ENCODE measurements around the gene EXD3. TPM values are rescaled to one million over a fixed set of nuclear protein-coding genes. Genes with fewer than 3 reads are reported as not detected.

EXD3 gene
- total and polyA plus RNA-seq, 9 of the 15 experiments (the other 6 are each of a cell fraction or from before 2014, with no cell fraction given), result 0.29 to 12.5 (median 3.9) TPM

DNA sequence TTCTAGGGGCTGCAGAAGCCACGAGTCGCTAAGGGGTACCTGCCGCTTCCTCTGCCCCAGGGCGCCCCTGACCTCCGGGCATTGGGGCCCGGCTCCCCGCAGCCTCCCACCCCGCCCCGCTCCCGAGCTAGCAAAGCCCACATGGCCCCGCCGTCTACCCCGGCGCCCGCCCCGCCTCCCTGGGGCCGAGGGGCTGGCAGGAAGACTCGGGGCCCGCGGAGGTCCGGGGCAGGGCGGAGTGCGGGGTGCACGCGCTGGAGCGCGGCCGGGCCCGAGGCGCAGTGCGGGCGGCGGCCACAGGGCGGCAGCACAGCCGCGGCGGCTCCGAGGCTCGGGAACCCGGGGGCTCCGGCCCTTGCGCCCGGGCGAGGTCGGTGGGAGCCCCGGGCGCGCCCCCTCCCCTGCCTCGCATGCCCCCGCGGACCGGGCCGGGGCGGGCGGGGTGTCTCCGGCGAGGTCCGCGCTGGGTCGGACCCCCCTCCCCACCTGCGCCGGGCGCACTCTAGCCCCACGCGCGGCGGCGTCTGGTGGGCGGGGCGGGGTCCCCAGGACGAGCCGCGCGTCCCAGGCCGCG is 127.6 kb downstream of the EXD3 start (continued):
- TF ChIP-seq ZBTB7A (IDR thresholded peaks at IDR 0.05; ENCODE audit: borderline replicate concordance, control insufficient read depth, low read depth, low read length), result peak; percentile 99
- TF ChIP-seq CCNT2 (IDR thresholded peaks at IDR 0.05; ENCODE audit: borderline replicate concordance, extremely low read depth, insufficient read length, low read depth, low read length), result peak; percentile 79
- TF ChIP-seq, protein P1, sequence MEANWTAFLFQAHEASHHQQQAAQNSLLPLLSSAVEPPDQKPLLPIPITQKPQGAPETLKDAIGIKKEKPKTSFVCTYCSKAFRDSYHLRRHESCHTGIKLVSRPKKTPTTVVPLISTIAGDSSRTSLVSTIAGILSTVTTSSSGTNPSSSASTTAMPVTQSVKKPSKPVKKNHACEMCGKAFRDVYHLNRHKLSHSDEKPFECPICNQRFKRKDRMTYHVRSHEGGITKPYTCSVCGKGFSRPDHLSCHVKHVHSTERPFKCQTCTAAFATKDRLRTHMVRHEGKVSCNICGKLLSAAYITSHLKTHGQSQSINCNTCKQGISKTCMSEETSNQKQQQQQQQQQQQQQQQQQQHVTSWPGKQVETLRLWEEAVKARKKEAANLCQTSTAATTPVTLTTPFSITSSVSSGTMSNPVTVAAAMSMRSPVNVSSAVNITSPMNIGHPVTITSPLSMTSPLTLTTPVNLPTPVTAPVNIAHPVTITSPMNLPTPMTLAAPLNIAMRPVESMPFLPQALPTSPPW (CRISPR knock-in tag; IDR thresholded peaks at IDR 0.05), result peak; percentile 11; the same call in 1 of the 2 replicates
- peak; percentile 93 for TF ChIP-seq GATAD2B (IDR thresholded peaks at IDR 0.05; ENCODE audit: borderline replicate concordance)
- TF ChIP-seq, protein P2, sequence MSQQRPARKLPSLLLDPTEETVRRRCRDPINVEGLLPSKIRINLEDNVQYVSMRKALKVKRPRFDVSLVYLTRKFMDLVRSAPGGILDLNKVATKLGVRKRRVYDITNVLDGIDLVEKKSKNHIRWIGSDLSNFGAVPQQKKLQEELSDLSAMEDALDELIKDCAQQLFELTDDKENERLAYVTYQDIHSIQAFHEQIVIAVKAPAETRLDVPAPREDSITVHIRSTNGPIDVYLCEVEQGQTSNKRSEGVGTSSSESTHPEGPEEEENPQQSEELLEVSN (IDR thresholded peaks at IDR 0.05; ENCODE audit: borderline replicate concordance in 1 of 2, extremely low read depth in 1 of 2, insufficient read depth in 1 of 2, insufficient read length in 1 of 2, low read depth in 1 of 2, low read length in 1 of 2, poor library complexity in 1 of 2, severe bottlenecking in 1 of 2), result peak; percentile 63 to 89
- peak; percentile 73 for TF ChIP-seq SMC3 (conservative IDR thresholded peaks at IDR 0.05; ENCODE audit: insufficient read depth, low read depth, low read length)
- TF ChIP-seq, protein P3, sequence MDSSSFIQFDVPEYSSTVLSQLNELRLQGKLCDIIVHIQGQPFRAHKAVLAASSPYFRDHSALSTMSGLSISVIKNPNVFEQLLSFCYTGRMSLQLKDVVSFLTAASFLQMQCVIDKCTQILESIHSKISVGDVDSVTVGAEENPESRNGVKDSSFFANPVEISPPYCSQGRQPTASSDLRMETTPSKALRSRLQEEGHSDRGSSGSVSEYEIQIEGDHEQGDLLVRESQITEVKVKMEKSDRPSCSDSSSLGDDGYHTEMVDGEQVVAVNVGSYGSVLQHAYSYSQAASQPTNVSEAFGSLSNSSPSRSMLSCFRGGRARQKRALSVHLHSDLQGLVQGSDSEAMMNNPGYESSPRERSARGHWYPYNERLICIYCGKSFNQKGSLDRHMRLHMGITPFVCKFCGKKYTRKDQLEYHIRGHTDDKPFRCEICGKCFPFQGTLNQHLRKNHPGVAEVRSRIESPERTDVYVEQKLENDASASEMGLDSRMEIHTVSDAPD (CRISPR knock-in tag; IDR thresholded peaks at IDR 0.05), result no peak
- TF ChIP-seq SOX6 (IDR thresholded peaks at IDR 0.05), result no peak
- TF ChIP-seq DMBX1 (CRISPR knock-in tag; IDR thresholded peaks at IDR 0.05; ENCODE audit: borderline replicate concordance), result 0 out of 2 replicates have a peak, but pooled peaks have one; percentile 29
- TF ChIP-seq, protein P4, sequence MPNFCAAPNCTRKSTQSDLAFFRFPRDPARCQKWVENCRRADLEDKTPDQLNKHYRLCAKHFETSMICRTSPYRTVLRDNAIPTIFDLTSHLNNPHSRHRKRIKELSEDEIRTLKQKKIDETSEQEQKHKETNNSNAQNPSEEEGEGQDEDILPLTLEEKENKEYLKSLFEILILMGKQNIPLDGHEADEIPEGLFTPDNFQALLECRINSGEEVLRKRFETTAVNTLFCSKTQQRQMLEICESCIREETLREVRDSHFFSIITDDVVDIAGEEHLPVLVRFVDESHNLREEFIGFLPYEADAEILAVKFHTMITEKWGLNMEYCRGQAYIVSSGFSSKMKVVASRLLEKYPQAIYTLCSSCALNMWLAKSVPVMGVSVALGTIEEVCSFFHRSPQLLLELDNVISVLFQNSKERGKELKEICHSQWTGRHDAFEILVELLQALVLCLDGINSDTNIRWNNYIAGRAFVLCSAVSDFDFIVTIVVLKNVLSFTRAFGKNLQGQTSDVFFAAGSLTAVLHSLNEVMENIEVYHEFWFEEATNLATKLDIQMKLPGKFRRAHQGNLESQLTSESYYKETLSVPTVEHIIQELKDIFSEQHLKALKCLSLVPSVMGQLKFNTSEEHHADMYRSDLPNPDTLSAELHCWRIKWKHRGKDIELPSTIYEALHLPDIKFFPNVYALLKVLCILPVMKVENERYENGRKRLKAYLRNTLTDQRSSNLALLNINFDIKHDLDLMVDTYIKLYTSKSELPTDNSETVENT (CRISPR knock-in tag; IDR thresholded peaks at IDR 0.05), result peak; percentile 66; the same call in 1 of the 2 replicates
- TF ChIP-seq, protein P5, sequence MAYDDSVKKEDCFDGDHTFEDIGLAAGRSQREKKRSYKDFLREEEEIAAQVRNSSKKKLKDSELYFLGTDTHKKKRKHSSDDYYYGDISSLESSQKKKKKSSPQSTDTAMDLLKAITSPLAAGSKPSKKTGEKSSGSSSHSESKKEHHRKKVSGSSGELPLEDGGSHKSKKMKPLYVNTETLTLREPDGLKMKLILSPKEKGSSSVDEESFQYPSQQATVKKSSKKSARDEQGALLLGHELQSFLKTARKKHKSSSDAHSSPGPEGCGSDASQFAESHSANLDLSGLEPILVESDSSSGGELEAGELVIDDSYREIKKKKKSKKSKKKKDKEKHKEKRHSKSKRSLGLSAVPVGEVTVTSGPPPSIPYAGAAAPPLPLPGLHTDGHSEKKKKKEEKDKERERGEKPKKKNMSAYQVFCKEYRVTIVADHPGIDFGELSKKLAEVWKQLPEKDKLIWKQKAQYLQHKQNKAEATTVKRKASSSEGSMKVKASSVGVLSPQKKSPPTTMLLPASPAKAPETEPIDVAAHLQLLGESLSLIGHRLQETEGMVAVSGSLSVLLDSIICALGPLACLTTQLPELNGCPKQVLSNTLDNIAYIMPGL (CRISPR knock-in tag; IDR thresholded peaks at IDR 0.05), result 0 out of 2 replicates have a peak, but pooled peaks have one; percentile 50
- TF ChIP-seq, protein P6, sequence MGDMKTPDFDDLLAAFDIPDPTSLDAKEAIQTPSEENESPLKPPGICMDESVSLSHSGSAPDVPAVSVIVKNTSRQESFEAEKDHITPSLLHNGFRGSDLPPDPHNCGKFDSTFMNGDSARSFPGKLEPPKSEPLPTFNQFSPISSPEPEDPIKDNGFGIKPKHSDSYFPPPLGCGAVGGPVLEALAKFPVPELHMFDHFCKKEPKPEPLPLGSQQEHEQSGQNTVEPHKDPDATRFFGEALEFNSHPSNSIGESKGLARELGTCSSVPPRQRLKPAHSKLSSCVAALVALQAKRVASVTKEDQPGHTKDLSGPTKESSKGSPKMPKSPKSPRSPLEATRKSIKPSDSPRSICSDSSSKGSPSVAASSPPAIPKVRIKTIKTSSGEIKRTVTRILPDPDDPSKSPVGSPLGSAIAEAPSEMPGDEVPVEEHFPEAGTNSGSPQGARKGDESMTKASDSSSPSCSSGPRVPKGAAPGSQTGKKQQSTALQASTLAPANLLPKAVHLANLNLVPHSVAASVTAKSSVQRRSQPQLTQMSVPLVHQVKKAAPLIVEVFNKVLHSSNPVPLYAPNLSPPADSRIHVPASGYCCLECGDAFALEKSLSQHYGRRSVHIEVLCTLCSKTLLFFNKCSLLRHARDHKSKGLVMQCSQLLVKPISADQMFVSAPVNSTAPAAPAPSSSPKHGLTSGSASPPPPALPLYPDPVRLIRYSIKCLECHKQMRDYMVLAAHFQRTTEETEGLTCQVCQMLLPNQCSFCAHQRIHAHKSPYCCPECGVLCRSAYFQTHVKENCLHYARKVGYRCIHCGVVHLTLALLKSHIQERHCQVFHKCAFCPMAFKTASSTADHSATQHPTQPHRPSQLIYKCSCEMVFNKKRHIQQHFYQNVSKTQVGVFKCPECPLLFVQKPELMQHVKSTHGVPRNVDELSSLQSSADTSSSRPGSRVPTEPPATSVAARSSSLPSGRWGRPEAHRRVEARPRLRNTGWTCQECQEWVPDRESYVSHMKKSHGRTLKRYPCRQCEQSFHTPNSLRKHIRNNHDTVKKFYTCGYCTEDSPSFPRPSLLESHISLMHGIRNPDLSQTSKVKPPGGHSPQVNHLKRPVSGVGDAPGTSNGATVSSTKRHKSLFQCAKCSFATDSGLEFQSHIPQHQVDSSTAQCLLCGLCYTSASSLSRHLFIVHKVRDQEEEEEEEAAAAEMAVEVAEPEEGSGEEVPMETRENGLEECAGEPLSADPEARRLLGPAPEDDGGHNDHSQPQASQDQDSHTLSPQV (IDR thresholded peaks at IDR 0.05), result peak; percentile 59; the same call in 1 of the 2 replicates
